H1 (cell line): ENCODE results near the gene ARHGEF26. TPM values are rescaled to one million over a fixed set of nuclear protein-coding genes. Genes with fewer than 3 reads are reported as not detected.

Experiments used
- ATF2 ChIP-seq: IDR thresholded peaks from 2 replicates; pipeline ENCODE4 v1.6.1; 2012; ENCODE audit warnings: low read length, inconsistent platforms
- KDM4A ChIP-seq: IDR thresholded peaks from one replicate; pipeline ENCODE4 v1.7.1; 2012; ENCODE audit warnings: low read depth, mild to moderate bottlenecking, moderate library complexity, low read length, inconsistent platforms; ENCODE audit not compliant: severe bottlenecking
- SRF ChIP-seq: IDR thresholded peaks from 2 replicates; pipeline ENCODE4 v1.6.1; 2011; ENCODE audit warnings: mild to moderate bottlenecking, low read depth, low read length, moderate library complexity
- USF2 ChIP-seq: IDR thresholded peaks from 2 replicates; pipeline ENCODE4 v1.6.1; 2011; ENCODE audit warnings: low read length, improper control_type of control experiment
- polyA plus RNA-seq, 7 experiments: library from polyadenylated mRNA; depleted of rRNA in 3 of 7; stranded (reverse) in 5 of 7; unstranded in 2 of 7; fragments of >200 nt in 5 of 7; fragments of 200-250 nt in 2 of 7; gene quantifications; 1 replicate in 5 of 7; 2 replicates in 1 of 7; 4 replicates in 1 of 7; pipeline versions ENCODE4 v1.2.1 to v1.2.3, GENCODE V29; 2011 to 2013; ENCODE audit warnings: missing spikeins in 2 of 7, mixed read lengths in 2 of 7
- total RNA-seq: library from RNA; stranded (reverse); fragmentation: NEBNext Ultra II Directional; extraction: Animal tissue kit (Norgen Biotek cat#: 25700); gene quantifications from 2 replicates; pipeline ENCODE4 v1.2.1, GENCODE V29; 2021

Gene ARHGEF26
- total and polyA plus RNA-seq, 2 of the 8 experiments (the other 6 are each of a cell fraction or from before 2014, with no cell fraction given): 3.1 to 15.6 TPM

DNA sequence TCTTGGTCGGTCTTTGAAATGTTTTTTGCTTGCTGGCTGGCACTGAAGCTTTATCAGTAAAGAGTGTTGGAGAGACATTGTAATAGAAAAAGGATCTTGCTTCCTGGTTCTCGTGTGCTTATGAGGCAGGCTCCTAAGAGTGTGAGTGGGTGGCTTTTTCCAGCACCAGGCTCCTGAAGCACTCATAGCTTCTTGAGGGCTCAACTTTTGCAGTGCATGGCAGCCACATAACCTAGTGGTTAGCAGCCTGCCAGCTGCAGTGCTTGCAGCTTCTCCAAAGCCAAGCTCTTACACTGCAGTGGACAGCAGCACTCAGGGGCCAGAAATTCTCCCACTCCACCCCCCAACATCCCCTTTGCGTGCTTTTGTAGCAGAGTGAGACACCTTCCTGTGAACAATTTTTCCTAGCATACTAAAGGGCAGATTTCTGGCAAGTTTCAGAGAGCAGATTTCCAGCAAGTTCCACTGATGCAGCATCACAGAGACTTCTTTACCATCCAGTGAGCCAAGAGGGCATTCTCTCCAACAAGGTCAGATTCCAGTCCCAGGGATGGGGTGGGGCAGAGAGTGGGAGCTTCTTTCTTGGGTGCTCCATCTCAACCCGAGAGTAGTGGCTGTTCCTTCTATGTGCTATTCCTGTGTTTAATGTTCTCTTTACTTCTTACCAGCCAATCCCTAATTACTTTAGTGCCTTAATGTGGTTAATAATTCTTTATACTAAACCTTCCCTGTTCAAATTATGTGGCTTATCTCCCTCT is 15.8 kb upstream of the ARHGEF26 start (continued):
- TF ChIP-seq USF2: no peak
- TF ChIP-seq KDM4A: no peak
- TF ChIP-seq SRF: no peak
- TF ChIP-seq ATF2: no peak
- TF ChIP-seq, all 59 proteins: peak for 0
